ENCODE measurements around the gene NEURL1B.

NEURL1B gene

GRCh38 chr5:172637110-172637580, 3.9 kb upstream of the NEURL1B start:
- no peaks in the 10 kb centered on the region for H3K27me3 ChIP-seq (ENCODE audit: control insufficient read depth in 1 of 2, insufficient read depth in 2 of 2, low read length in 2 of 2)
- peak overlapping the region; percentile 58 for H3K27ac ChIP-seq (ENCODE audit: low read depth, low read length)
- no peak overlapping the region for H3K9ac ChIP-seq (ENCODE audit: low read length)
- peaks cover 12% of the 10 kb centered on the region for H3K4me1 ChIP-seq (ENCODE audit: insufficient read depth, low read length)
- peak overlapping the region in 1 of 2 donors; percentile 24 for H3K4me3 ChIP-seq (ENCODE audit: low read depth in 1 of 2, low read length in 2 of 2)
- no peaks in the 10 kb centered on the region for H3K9me3 ChIP-seq (ENCODE audit: low read length)
- no peaks in the 10 kb centered on the region for H3K36me3 ChIP-seq (ENCODE audit: insufficient read depth, low read length)

- Histone ChIP-seq H3K9ac (ENCODE audit: low read length) (no peak overlapping the region), H3K27ac (ENCODE audit: low read depth, low read length) (peak overlapping the region; percentile 58), H3K9me3 (ENCODE audit: low read length) (no peaks in the 10 kb centered on the region), H3K4me1 (ENCODE audit: insufficient read depth, low read length) (peaks cover 14% of the 10 kb centered on the region), H3K36me3 (ENCODE audit: insufficient read depth, low read length) (no peaks in the 10 kb centered on the region), H3K27me3 (ENCODE audit: control insufficient read depth in 1 of 2, insufficient read depth in 2 of 2, low read length in 2 of 2) (no peaks in the 10 kb centered on the region), H3K4me3 (ENCODE audit: low read depth in 1 of 2, low read length in 2 of 2) (no peak overlapping the region)
These were observed 3.3 kb upstream of the NEURL1B start for GRCh38 chr5:172637740-172638139.

DNA sequence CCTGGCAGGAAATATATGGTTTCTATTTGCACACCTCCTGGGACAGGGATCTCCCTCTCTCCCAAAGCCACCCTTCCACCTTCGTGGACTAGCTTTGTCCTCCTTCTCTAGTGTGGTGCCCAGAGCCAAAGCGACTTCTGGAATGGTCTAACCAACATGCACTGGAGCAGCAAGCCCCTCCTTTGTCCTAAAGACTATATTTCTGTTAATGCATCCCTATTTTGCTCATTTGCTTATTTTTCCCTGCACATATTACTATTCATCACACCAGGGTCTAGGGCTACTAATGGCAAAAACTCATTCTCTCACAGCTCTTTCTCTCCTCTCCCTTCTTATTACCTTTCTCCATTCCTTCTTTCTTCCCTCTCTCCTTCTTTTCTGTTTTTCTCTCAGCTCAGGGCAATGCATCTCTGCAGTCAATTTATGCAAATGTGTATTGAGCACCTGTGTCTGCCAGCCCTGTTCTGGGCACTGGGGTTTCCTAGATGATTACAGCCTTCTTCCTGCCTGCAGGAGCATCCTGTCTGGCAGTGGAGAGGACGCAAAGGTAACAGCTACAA, 2.8 kb upstream of the NEURL1B start:
- peaks cover 20% of the 10 kb centered on the region for H3K4me1 ChIP-seq (ENCODE audit: insufficient read depth, low read length)
- no peak overlapping the region for H3K4me3 ChIP-seq (ENCODE audit: low read depth in 1 of 2, low read length in 2 of 2)
- H3K9me3 ChIP-seq (ENCODE audit: low read length) = no peaks in the 10 kb centered on the region
- H3K9ac ChIP-seq (ENCODE audit: low read length) = no peak overlapping the region
- H3K27ac ChIP-seq (ENCODE audit: low read depth, low read length) = peak overlapping the region; percentile 58
- H3K27me3 ChIP-seq (ENCODE audit: control insufficient read depth in 1 of 2, insufficient read depth in 2 of 2, low read length in 2 of 2) = no peaks in the 10 kb centered on the region
- H3K36me3 ChIP-seq (ENCODE audit: insufficient read depth, low read length) = no peaks in the 10 kb centered on the region

GRCh38 chr5:172640139-172640538, 924 bp upstream of the NEURL1B start:
- H3K4me1 ChIP-seq (ENCODE audit: insufficient read depth, low read length) = peaks cover 38% of the 10 kb centered on the region
- H3K4me3 ChIP-seq (ENCODE audit: low read depth in 1 of 2, low read length in 2 of 2) = no peak overlapping the region
- peak overlapping the region; percentile 90 for H3K27ac ChIP-seq (ENCODE audit: low read depth, low read length)
- H3K9ac ChIP-seq (ENCODE audit: low read length) = peak overlapping the region; percentile 12
- no peaks in the 10 kb centered on the region for H3K9me3 ChIP-seq (ENCODE audit: low read length)
- no peaks in the 10 kb centered on the region for H3K27me3 ChIP-seq (ENCODE audit: control insufficient read depth in 1 of 2, insufficient read depth in 2 of 2, low read length in 2 of 2)
- peaks cover 9% of the 10 kb centered on the region for H3K36me3 ChIP-seq (ENCODE audit: insufficient read depth, low read length)

DNA sequence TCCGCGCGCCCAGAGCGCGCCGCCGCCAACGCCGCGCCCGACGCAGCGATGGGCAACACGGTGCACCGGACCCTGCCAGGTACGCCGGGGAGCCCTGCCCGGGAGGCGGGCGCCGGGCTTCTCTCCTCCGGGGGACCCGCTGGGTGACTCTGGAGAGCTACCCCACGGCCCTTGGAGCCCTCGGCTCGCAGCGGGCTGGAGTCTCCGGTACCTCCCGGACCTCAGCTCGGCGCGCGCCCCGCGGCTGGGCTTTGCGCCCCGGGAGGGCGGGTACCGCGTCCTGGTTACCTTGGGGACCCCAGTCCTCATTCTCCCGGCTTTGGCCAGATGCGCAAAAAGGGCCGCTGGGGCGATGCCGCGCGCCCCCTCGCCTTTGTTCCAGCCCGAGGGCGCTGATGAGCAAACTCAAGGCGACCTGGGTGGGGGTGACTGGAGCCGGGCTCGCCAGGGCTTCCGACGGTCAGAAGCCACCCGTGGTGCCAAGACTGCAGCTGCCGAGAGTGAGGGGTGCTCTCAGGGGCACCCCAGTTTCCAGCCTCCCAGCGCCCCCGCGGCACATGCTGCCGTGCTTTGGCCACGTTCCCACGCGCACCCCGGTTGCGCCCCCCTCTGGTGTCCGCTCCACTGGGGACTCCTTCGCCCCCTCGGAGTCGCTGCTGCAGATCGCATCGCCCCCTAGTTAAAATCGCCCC, 442 bp downstream of the NEURL1B start:
- Histone ChIP-seq H3K9me3 (ENCODE audit: low read length) (no peaks in the 10 kb centered on the region), H3K27me3 (ENCODE audit: control insufficient read depth in 1 of 2, insufficient read depth in 2 of 2, low read length in 2 of 2) (no peaks in the 10 kb centered on the region), H3K9ac (ENCODE audit: low read length) (peak overlapping the region; percentile 75), H3K27ac (ENCODE audit: low read depth, low read length) (peak overlapping the region; percentile 96), H3K4me1 (ENCODE audit: insufficient read depth, low read length) (peaks cover 51% of the 10 kb centered on the region), H3K4me3 (ENCODE audit: low read depth in 1 of 2, low read length in 2 of 2) (peak overlapping the region; percentile 69 to 93), H3K36me3 (ENCODE audit: insufficient read depth, low read length) (peaks cover 18% of the 10 kb centered on the region)

DNA sequence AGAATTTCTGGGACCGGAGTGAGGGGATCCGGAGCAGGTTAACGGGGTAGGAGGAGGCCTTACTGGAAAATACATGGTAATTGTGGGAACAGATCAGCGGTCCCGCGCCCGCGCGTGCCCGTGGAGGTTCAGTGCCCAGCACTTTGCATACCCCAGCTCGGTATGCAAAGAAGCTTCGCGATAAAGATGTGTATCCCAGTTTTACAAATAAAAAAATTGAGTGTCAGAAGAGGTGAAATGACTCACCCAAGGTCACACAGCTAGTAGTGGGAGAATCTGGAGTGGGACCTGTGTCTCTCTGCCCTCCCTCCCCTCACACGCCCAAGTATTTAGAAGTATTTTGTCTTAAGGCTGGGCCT, 967 bp downstream of the NEURL1B start:
- Histone ChIP-seq H3K36me3 (ENCODE audit: insufficient read depth, low read length) (peaks cover 18% of the 10 kb centered on the region), H3K9me3 (ENCODE audit: low read length) (no peaks in the 10 kb centered on the region), H3K27me3 (ENCODE audit: control insufficient read depth in 1 of 2, insufficient read depth in 2 of 2, low read length in 2 of 2) (no peaks in the 10 kb centered on the region), H3K27ac (ENCODE audit: low read depth, low read length) (peak overlapping the region; percentile 96), H3K4me1 (ENCODE audit: insufficient read depth, low read length) (peaks cover 52% of the 10 kb centered on the region), H3K4me3 (ENCODE audit: low read depth in 1 of 2, low read length in 2 of 2) (peak overlapping the region; percentile 69 to 93), H3K9ac (ENCODE audit: low read length) (peak overlapping the region; percentile 75)

DNA sequence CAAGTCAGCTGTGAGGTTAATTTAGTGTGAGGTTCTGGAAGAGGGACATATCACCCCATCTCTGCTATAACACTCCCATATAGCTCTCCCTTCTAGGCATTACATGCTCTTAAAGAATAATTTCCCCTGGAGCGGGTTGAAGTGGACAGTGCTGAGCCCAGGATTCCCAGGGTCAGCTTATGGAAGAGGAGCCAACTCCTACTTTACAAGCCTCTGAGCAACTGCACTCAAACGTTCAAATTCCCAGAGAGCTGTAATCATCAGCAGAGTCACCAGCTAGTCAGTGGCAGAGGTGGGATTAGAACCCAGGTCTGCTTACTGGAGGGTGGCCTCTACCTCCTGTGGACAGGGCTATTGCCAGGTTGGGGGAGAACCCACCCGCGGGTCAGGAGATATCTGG, 1.4 kb downstream of the NEURL1B start:
- Histone ChIP-seq H3K4me3 (ENCODE audit: low read depth in 1 of 2, low read length in 2 of 2) (peak overlapping the region; percentile 69 to 93), H3K9ac (ENCODE audit: low read length) (peak overlapping the region; percentile 75), H3K27me3 (ENCODE audit: control insufficient read depth in 1 of 2, insufficient read depth in 2 of 2, low read length in 2 of 2) (no peaks in the 10 kb centered on the region), H3K27ac (ENCODE audit: low read depth, low read length) (peak overlapping the region; percentile 96), H3K36me3 (ENCODE audit: insufficient read depth, low read length) (peaks cover 18% of the 10 kb centered on the region), H3K9me3 (ENCODE audit: low read length) (no peaks in the 10 kb centered on the region), H3K4me1 (ENCODE audit: insufficient read depth, low read length) (peaks cover 56% of the 10 kb centered on the region)

DNA sequence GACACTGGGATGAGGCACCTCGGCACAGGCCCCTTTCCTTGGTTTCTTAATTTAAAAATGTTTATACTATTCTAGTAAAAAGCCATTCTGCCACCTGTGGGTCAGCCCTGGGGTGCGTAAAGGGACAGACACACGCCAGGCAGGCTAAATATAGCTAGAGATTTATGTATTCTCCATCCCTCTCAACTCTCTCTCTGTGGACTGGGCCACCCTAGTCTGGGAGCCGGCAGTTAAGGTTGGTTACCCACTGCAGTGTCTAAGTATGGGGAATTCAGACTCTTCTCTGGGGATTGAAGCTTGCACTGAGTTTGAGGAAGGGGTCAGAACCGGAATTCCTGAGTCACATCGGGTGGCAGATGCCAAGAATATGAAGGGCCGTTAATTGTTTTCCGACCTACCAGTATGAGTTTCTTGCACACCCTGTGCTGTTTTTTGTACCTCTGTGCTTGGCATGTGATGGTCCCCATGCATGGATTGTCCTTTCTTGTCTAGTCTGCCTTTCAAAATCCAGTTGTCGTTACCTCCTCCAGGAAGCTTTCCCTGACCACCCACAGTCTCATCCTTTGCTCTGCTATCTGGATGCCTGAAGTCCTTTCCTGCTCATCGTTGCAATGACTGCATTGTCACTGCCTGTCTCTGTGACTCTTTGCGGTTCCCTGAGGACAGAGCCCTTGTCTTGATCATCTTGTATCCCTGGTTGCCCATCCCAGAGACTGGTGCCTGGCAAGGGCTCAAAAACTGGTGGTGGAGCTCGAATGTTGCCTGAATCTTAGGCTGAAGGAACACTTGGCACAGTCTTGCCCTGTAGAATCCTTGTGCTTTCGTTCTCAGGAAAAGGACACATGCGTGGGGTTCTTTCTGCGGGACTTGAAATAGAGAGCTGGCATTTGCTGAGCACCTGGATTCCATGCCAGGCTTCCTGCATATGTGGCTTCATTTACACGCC, 2.1 kb downstream of the NEURL1B start:
- Histone ChIP-seq H3K4me3 (ENCODE audit: low read depth in 1 of 2, low read length in 2 of 2) (peak overlapping the region; percentile 69 to 93), H3K9me3 (ENCODE audit: low read length) (no peaks in the 10 kb centered on the region), H3K9ac (ENCODE audit: low read length) (peak overlapping the region; percentile 75), H3K36me3 (ENCODE audit: insufficient read depth, low read length) (peaks cover 20% of the 10 kb centered on the region), H3K4me1 (ENCODE audit: insufficient read depth, low read length) (peaks cover 63% of the 10 kb centered on the region), H3K27me3 (ENCODE audit: control insufficient read depth in 1 of 2, insufficient read depth in 2 of 2, low read length in 2 of 2) (no peaks in the 10 kb centered on the region), H3K27ac (ENCODE audit: low read depth, low read length) (peak overlapping the region; percentile 96)

GRCh38 chr5:172644266-172644665, 3.2 kb downstream of the NEURL1B start:
- peaks cover 28% of the 10 kb centered on the region for H3K36me3 ChIP-seq (ENCODE audit: insufficient read depth, low read length)
- peak overlapping the region; percentile 96 for H3K27ac ChIP-seq (ENCODE audit: low read depth, low read length)
- H3K9me3 ChIP-seq (ENCODE audit: low read length) = no peaks in the 10 kb centered on the region
- H3K4me3 ChIP-seq (ENCODE audit: low read depth in 1 of 2, low read length in 2 of 2) = peak overlapping the region in 1 of 2 donors; percentile 69
- H3K27me3 ChIP-seq (ENCODE audit: control insufficient read depth in 1 of 2, insufficient read depth in 2 of 2, low read length in 2 of 2) = no peaks in the 10 kb centered on the region
- peaks cover 73% of the 10 kb centered on the region for H3K4me1 ChIP-seq (ENCODE audit: insufficient read depth, low read length)
- H3K9ac ChIP-seq (ENCODE audit: low read length) = peak overlapping the region; percentile 75

DNA sequence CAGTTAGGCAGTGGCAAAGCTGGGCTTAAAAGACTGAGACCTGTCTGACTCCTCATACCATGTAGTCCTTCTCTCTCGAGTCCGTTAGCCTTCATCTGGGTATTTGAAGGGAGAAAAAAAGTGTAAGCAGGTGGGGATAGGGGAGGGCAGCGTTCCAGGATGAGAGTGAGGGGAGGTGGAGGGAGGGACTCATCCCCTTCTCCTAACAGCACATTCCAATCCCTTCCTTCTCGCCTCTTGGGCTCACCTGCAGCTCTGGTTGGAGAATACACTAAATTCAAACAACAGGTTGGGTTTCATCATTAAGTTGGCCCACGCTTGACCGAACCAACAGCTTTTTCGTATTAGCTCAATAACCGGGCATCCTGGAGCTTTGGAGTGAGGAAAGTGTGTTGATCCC, 3.6 kb downstream of the NEURL1B start:
- no peak overlapping the region for H3K4me3 ChIP-seq (ENCODE audit: low read depth in 1 of 2, low read length in 2 of 2)
- peak overlapping the region; percentile 29 for H3K9ac ChIP-seq (ENCODE audit: low read length)
- no peaks in the 10 kb centered on the region for H3K27me3 ChIP-seq (ENCODE audit: control insufficient read depth in 1 of 2, insufficient read depth in 2 of 2, low read length in 2 of 2)
- peaks cover 28% of the 10 kb centered on the region for H3K36me3 ChIP-seq (ENCODE audit: insufficient read depth, low read length)
- H3K27ac ChIP-seq (ENCODE audit: low read depth, low read length) = peak overlapping the region; percentile 96
- H3K4me1 ChIP-seq (ENCODE audit: insufficient read depth, low read length) = peaks cover 77% of the 10 kb centered on the region
- no peaks in the 10 kb centered on the region for H3K9me3 ChIP-seq (ENCODE audit: low read length)
